HepG2 (cell line): ENCODE results near the gene ICAM2. TPM values are rescaled to one million over a fixed set of nuclear protein-coding genes. Genes with fewer than 3 reads are reported as not detected.
A peak's percentile ranks its signal among the peaks of the same experiment; 100 is the strongest.

Source experiments
- DR1 ChIP-seq: sonication (generic); formaldehyde crosslinking; IDR thresholded peaks from 2 replicates; pipeline ENCODE4 v1.8.0; 2021; ENCODE audit warnings: mild to moderate bottlenecking, missing genetic modification reagents, inconsistent platforms
- FOXA1 ChIP-seq, 2 experiments: fragments of 450-650 bp in 1 of 2; sonication (generic) in 1 of 2; formaldehyde crosslinking in 1 of 2; IDR thresholded peaks; 2 replicates each; pipeline versions ENCODE4 v1.4.0 to v1.6.1; 2016 to 2020; ENCODE audit warnings: missing genetic modification reagents in 1 of 2
- HNF4A ChIP-seq: sonication (generic); formaldehyde crosslinking; IDR thresholded peaks from 2 replicates; pipeline ENCODE4 v1.4.0; 2020; ENCODE audit warnings: missing genetic modification reagents
- HNRNPH1 ChIP-seq: fragments of 200-400 bp; formaldehyde crosslinking; optimal IDR thresholded peaks from 2 replicates; pipeline ENCODE3; 2017; ENCODE audit warnings: mild to moderate bottlenecking, low read depth, low read length
- REXO4 ChIP-seq: sonication (generic); formaldehyde crosslinking; IDR thresholded peaks from 2 replicates; pipeline ENCODE4 v1.8.0; 2022; ENCODE audit warnings: missing genetic modification reagents, mild to moderate bottlenecking, borderline replicate concordance
- SALL1 ChIP-seq: sonication (generic); formaldehyde crosslinking; IDR thresholded peaks from 2 replicates; pipeline ENCODE4 v1.8.0; 2022; ENCODE audit warnings: mild to moderate bottlenecking, missing genetic modification reagents
- SMC3 ChIP-seq: IDR thresholded peaks from 2 replicates; pipeline ENCODE4 v1.6.1; 2011; ENCODE audit warnings: low read length, improper control_type of control experiment
- STAG1 ChIP-seq: sonication (generic); formaldehyde crosslinking; IDR thresholded peaks from 2 replicates; pipeline ENCODE4 v1.4.0; 2020; ENCODE audit warnings: missing genetic modification reagents
- ZNF501 ChIP-seq: sonication (generic); formaldehyde crosslinking; IDR thresholded peaks from 2 replicates; pipeline ENCODE4 v1.5.1; 2020; ENCODE audit warnings: mild to moderate bottlenecking, moderate library complexity, missing genetic modification reagents
- ZNF652 ChIP-seq: IDR thresholded peaks from 2 replicates; pipeline ENCODE4 v1.6.1; 2016; ENCODE audit warnings: low read depth, borderline replicate concordance
- polyA plus RNA-seq, 8 experiments: library from polyadenylated mRNA; depleted of rRNA in 3 of 8; stranded (reverse) in 7 of 8; unstranded in 1 of 8; fragments of >200 nt; fragmentation: Illumina TruSeq in 4 of 8; extraction: Trizol in 4 of 8; gene quantifications; 2 replicates each; pipeline versions ENCODE4 v1.2.1 to v1.2.3, GENCODE V29; 2011 to 2016; ENCODE audit warnings: low read depth in 4 of 8, missing spikeins in 1 of 8, mixed read lengths in 1 of 8; ENCODE audit not compliant: insufficient read depth in 1 of 8
- total RNA-seq, 5 experiments: library from RNA; depleted of rRNA; stranded (reverse); fragments of >200 nt; fragmentation: Illumina TruSeq; extraction: Trizol; gene quantifications; 2 replicates each; pipeline ENCODE4 v1.2.3, GENCODE V29; 2016; ENCODE audit warnings: low read depth in 1 of 5
- TF ChIP-seq, protein P1 (sequence below): sonication (generic); formaldehyde crosslinking; IDR thresholded peaks from 2 replicates; pipeline ENCODE4 v1.9.0; 2022; ENCODE audit warnings: missing genetic modification reagents, mild to moderate bottlenecking, borderline replicate concordance
- TF ChIP-seq, protein P2 (sequence below): IDR thresholded peaks from 2 replicates; pipeline ENCODE4 v1.6.1; 2016; ENCODE audit warnings: missing genetic modification reagents, missing compliant biosample characterization
- TF ChIP-seq, protein P3 (sequence below): sonication (generic); formaldehyde crosslinking; IDR thresholded peaks from 2 replicates; pipeline ENCODE4; 2020; ENCODE audit warnings: missing genetic modification reagents, mild to moderate bottlenecking, borderline replicate concordance
- TF ChIP-seq, protein P4 (sequence below): sonication (generic); formaldehyde crosslinking; conservative IDR thresholded peaks from 2 replicates; pipeline ENCODE4 v1.4.0; 2020; ENCODE audit warnings: mild to moderate bottlenecking, missing genetic modification reagents, moderate library complexity
- TF ChIP-seq, protein P5 (sequence below): sonication (generic); formaldehyde crosslinking; IDR thresholded peaks from 2 replicates; pipeline ENCODE4 v1.8.1; 2022; ENCODE audit warnings: mild to moderate bottlenecking, missing genetic modification reagents
- TF ChIP-seq, protein P6 (sequence below): sonication (generic); formaldehyde crosslinking; IDR thresholded peaks from 2 replicates; pipeline ENCODE4 v1.4.0; 2020; ENCODE audit warnings: missing genetic modification reagents

ICAM2 gene
- total and polyA plus RNA-seq, 2 of the 13 experiments (the other 11 are each of a cell fraction or from before 2014, with no cell fraction given): 10.9 to 20.8 TPM

DNA sequence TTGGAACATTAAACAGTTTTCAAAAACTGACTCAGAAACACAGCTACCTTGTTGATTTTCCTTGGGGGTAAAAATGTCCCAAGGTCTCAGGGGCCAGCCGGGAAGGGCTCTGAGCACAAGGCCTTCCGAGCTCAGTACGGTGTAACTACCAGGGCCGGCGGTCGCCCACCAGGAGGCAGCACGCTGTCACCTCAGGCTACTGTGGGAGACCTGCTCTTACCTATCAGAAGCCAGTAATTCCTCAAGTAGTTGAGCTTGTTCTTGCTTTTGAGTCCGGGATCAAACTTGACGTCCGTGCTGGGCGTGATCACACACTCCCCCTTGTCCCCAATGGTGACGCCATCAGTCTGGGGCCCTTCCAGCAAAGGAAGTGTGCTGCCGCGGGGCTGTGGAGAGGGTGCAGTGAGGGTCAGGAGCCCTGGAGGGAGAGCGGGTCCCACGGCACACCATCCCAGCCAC is 43.4 kb upstream of the ICAM2 start (continued):
- TF ChIP-seq, protein P1, sequence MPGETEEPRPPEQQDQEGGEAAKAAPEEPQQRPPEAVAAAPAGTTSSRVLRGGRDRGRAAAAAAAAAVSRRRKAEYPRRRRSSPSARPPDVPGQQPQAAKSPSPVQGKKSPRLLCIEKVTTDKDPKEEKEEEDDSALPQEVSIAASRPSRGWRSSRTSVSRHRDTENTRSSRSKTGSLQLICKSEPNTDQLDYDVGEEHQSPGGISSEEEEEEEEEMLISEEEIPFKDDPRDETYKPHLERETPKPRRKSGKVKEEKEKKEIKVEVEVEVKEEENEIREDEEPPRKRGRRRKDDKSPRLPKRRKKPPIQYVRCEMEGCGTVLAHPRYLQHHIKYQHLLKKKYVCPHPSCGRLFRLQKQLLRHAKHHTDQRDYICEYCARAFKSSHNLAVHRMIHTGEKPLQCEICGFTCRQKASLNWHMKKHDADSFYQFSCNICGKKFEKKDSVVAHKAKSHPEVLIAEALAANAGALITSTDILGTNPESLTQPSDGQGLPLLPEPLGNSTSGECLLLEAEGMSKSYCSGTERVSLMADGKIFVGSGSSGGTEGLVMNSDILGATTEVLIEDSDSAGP: peak; percentile 59; the same call in 1 of the 2 replicates
- TF ChIP-seq SALL1 (peak; percentile 64), ZNF501 (peak; percentile 32; the same call in 1 of the 2 replicates), HNF4A (no peak), REXO4 (no peak), DR1 (CRISPR knock-in tag) (no peak), SMC3 (peak; percentile 92), STAG1 (peak; percentile 97), ZNF652 (CRISPR knock-in tag) (peak; percentile 12; the same call in 1 of the 2 replicates), FOXA1 (IDR thresholded peaks at IDR 0.05) (no peak), FOXA1 (CRISPR knock-in tag; IDR thresholded peaks at IDR 0.05) (0 out of 2 replicates have a peak, but pooled peaks have one; percentile 38), HNRNPH1 (no peak)
- TF ChIP-seq, protein P2, sequence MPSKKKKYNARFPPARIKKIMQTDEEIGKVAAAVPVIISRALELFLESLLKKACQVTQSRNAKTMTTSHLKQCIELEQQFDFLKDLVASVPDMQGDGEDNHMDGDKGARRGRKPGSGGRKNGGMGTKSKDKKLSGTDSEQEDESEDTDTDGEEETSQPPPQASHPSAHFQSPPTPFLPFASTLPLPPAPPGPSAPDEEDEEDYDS (CRISPR knock-in tag): 0 out of 2 replicates have a peak, but pooled peaks have one; percentile 19
- TF ChIP-seq, protein P3, sequence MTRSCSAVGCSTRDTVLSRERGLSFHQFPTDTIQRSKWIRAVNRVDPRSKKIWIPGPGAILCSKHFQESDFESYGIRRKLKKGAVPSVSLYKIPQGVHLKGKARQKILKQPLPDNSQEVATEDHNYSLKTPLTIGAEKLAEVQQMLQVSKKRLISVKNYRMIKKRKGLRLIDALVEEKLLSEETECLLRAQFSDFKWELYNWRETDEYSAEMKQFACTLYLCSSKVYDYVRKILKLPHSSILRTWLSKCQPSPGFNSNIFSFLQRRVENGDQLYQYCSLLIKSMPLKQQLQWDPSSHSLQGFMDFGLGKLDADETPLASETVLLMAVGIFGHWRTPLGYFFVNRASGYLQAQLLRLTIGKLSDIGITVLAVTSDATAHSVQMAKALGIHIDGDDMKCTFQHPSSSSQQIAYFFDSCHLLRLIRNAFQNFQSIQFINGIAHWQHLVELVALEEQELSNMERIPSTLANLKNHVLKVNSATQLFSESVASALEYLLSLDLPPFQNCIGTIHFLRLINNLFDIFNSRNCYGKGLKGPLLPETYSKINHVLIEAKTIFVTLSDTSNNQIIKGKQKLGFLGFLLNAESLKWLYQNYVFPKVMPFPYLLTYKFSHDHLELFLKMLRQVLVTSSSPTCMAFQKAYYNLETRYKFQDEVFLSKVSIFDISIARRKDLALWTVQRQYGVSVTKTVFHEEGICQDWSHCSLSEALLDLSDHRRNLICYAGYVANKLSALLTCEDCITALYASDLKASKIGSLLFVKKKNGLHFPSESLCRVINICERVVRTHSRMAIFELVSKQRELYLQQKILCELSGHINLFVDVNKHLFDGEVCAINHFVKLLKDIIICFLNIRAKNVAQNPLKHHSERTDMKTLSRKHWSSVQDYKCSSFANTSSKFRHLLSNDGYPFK: 0 out of 2 replicates have a peak, but pooled peaks have one; percentile 3
- TF ChIP-seq, protein P4, sequence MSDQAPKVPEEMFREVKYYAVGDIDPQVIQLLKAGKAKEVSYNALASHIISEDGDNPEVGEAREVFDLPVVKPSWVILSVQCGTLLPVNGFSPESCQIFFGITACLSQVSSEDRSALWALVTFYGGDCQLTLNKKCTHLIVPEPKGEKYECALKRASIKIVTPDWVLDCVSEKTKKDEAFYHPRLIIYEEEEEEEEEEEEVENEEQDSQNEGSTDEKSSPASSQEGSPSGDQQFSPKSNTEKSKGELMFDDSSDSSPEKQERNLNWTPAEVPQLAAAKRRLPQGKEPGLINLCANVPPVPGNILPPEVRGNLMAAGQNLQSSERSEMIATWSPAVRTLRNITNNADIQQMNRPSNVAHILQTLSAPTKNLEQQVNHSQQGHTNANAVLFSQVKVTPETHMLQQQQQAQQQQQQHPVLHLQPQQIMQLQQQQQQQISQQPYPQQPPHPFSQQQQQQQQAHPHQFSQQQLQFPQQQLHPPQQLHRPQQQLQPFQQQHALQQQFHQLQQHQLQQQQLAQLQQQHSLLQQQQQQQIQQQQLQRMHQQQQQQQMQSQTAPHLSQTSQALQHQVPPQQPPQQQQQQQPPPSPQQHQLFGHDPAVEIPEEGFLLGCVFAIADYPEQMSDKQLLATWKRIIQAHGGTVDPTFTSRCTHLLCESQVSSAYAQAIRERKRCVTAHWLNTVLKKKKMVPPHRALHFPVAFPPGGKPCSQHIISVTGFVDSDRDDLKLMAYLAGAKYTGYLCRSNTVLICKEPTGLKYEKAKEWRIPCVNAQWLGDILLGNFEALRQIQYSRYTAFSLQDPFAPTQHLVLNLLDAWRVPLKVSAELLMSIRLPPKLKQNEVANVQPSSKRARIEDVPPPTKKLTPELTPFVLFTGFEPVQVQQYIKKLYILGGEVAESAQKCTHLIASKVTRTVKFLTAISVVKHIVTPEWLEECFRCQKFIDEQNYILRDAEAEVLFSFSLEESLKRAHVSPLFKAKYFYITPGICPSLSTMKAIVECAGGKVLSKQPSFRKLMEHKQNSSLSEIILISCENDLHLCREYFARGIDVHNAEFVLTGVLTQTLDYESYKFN: no peak
- TF ChIP-seq, protein P5, sequence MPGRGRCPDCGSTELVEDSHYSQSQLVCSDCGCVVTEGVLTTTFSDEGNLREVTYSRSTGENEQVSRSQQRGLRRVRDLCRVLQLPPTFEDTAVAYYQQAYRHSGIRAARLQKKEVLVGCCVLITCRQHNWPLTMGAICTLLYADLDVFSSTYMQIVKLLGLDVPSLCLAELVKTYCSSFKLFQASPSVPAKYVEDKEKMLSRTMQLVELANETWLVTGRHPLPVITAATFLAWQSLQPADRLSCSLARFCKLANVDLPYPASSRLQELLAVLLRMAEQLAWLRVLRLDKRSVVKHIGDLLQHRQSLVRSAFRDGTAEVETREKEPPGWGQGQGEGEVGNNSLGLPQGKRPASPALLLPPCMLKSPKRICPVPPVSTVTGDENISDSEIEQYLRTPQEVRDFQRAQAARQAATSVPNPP (CRISPR knock-in tag): no peak
- TF ChIP-seq, protein P6, sequence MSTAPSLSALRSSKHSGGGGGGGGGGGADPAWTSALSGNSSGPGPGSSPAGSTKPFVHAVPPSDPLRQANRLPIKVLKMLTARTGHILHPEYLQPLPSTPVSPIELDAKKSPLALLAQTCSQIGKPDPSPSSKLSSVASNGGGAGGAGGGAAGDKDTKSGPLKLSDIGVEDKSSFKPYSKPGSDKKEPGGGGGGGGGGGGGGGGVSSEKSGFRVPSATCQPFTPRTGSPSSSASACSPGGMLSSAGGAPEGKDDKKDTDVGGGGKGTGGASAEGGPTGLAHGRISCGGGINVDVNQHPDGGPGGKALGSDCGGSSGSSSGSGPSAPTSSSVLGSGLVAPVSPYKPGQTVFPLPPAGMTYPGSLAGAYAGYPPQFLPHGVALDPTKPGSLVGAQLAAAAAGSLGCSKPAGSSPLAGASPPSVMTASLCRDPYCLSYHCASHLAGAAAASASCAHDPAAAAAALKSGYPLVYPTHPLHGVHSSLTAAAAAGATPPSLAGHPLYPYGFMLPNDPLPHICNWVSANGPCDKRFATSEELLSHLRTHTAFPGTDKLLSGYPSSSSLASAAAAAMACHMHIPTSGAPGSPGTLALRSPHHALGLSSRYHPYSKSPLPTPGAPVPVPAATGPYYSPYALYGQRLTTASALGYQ (CRISPR knock-in tag): no peak
